Upper lobe of left lung (tissue), 4 donors: ENCODE measurements around the gene TMEM141.

Experiments
- CTCF ChIP-seq, 6 experiments: fragments of 450-650 bp in 4 of 6; fragments of 200-600 bp in 2 of 6; sonication (generic) in 2 of 6; IDR thresholded peaks; one replicate each; pipeline ENCODE4 v1.5.1; 2016 to 2019; ENCODE audit warnings: antibody characterized with exemption in 6 of 6
- EP300 ChIP-seq, 4 donors: sonication (generic); formaldehyde crosslinking; IDR thresholded peaks; one replicate each; pipeline ENCODE4 v1.5.1; 2017; ENCODE audit warnings: antibody characterized with exemption in 4 of 4, control low read depth in 2 of 4
- POLR2A ChIP-seq, 4 donors: fragments of 450-650 bp; IDR thresholded peaks; one replicate each; pipeline ENCODE4 v1.5.1; 2016 to 2017; ENCODE audit warnings: antibody characterized with exemption in 4 of 4, mild to moderate bottlenecking in 2 of 4
- POLR2AphosphoS5 ChIP-seq, 2 donors: sonication (generic); formaldehyde crosslinking; IDR thresholded peaks; one replicate each; pipeline ENCODE4 v1.5.1; 2017; ENCODE audit warnings: antibody characterized with exemption in 2 of 2

- no peak for TF ChIP-seq CTCF (IDR thresholded peaks at IDR 0.05)
- TF ChIP-seq EP300 (IDR thresholded peaks at IDR 0.05): no peak
- TF ChIP-seq POLR2A (IDR thresholded peaks at IDR 0.05): no peak
- TF ChIP-seq POLR2AphosphoS5 (IDR thresholded peaks at IDR 0.05): no peak
Observed at GRCh38 chr9:136779808-136780207, 11.3 kb upstream of the TMEM141 start.
